Caco-2 (cell line): ENCODE results near the gene CLEC3B. TPM values are rescaled to one million over a fixed set of nuclear protein-coding genes. Genes with fewer than 3 reads are reported as not detected.

Experiments used
- BruUV-seq: library from RNA; stranded (reverse); fragments of 400-500 nt; replicated peaks from 2 replicates; lab custom pipeline; 2021; lab: Mats Ljungman, UMichigan
- CTCF ChIA-PET: fragments of 300-600 bp; sonication (Branson Sonifier 250); formaldehyde crosslinking; loops from one replicate; lab custom pipeline; 2022; ENCODE audit warnings: antibody characterized with exemption; lab: Charles Lee
- POLR2A ChIA-PET: fragments of 300-600 bp; sonication (Branson Sonifier 250); formaldehyde crosslinking; loops from one replicate; lab custom pipeline; 2022; ENCODE audit warnings: antibody characterized with exemption; lab: Charles Lee
- DNase-seq, 2 experiments: peaks; one replicate each; pipeline versions ENCODE4 v3.0.0 to v3.0.0-alpha.2; 2020 to 2022
- H3K27me3 ChIP-seq: replicated peaks from 2 replicates; pipeline ENCODE4 v1.6.0; 2011; ENCODE audit warnings: low read length; ENCODE audit not compliant: control insufficient read depth, insufficient read depth
- H3K36me3 ChIP-seq: 2 replicates; pipeline ENCODE4 v1.5.1; 2011; ENCODE audit warnings: low read length; ENCODE audit not compliant: control insufficient read depth, insufficient read depth
- H3K4me1 ChIP-seq: fragments of 250-450 bp; sonication (Bioruptor Pico); 2 replicates; pipeline ENCODE4 v1.5.1; 2020; ENCODE audit warnings: mild to moderate bottlenecking
- H3K4me3 ChIP-seq: 2 replicates; pipeline ENCODE4 v1.5.1; 2011; ENCODE audit warnings: low read depth, mild to moderate bottlenecking, control low read depth, low read length
- H3K9me3 ChIP-seq: fragments of 250-450 bp; sonication (Bioruptor Pico); 2 replicates; pipeline ENCODE4 v1.5.1; 2020; ENCODE audit warnings: mild to moderate bottlenecking, moderate library complexity
- H3K27ac Mint-ChIP-seq: one replicate; pipeline ENCODE4 v1.8.0; 2022; ENCODE audit warnings: mixed read lengths; ENCODE audit not compliant: unreplicated experiment
- H3K27me3 Mint-ChIP-seq: one replicate; pipeline ENCODE4 v1.8.0; 2022; ENCODE audit warnings: mixed read lengths; ENCODE audit not compliant: insufficient read depth, unreplicated experiment
- H3K36me3 Mint-ChIP-seq: one replicate; pipeline ENCODE4 v1.8.0; 2022; ENCODE audit warnings: mild to moderate bottlenecking, mixed read lengths; ENCODE audit not compliant: insufficient read depth, unreplicated experiment
- H3K4me1 Mint-ChIP-seq: one replicate; pipeline ENCODE4 v1.8.0; 2022; ENCODE audit warnings: low read depth, mixed read lengths; ENCODE audit not compliant: unreplicated experiment
- H3K4me3 Mint-ChIP-seq: one replicate; pipeline ENCODE4 v1.8.0; 2022; ENCODE audit warnings: mild to moderate bottlenecking, moderate library complexity, mixed read lengths; ENCODE audit not compliant: unreplicated experiment
- H3K9me3 Mint-ChIP-seq: one replicate; pipeline ENCODE4 v1.8.0; 2022; ENCODE audit warnings: mixed read lengths; ENCODE audit not compliant: unreplicated experiment
- intact Hi-C: fragments of 100-400 bp; cut with micrococcal nuclease; formaldehyde crosslinking; loops from one replicate; pipeline ENCODE4 v1.10.0; 2022; ENCODE audit not compliant: unreplicated experiment
- total RNA-seq: library from RNA; stranded (reverse); gene quantifications from 2 replicates; pipeline ENCODE4 v1.2.3, GENCODE V29; 2022
- TF ChIP-seq, protein P1 (sequence below), 2 experiments: fragments of 200-600 bp in 1 of 2; IDR thresholded peaks; 1 replicate in 1 of 2; 2 replicates in 1 of 2; pipeline versions ENCODE4 v1.5.1 to v1.8.0; 2011 to 2022; ENCODE audit warnings: antibody characterized with exemption in 1 of 2, control low read depth in 1 of 2, inconsistent platforms in 1 of 2, low read depth in 1 of 2, low read length in 1 of 2, mild to moderate bottlenecking in 1 of 2, moderate library complexity in 1 of 2; ENCODE audit not compliant: insufficient read depth in 1 of 2, severe bottlenecking in 1 of 2, unreplicated experiment in 1 of 2

Gene CLEC3B
- total RNA-seq, 1 experiment from 2014 or later, result 1.1 TPM

GRCh38 chr3:45042162-45042561 lies 16.1 kb downstream of the CLEC3B start:
- Mint-ChIP-seq H3K4me1 (peaks cover 6% of the 10 kb centered on the region), H3K9me3 (no peaks in the 10 kb centered on the region), H3K27me3 (peaks cover 4% of the 10 kb centered on the region), H3K4me3 (no peak overlapping the region), H3K27ac (no peak overlapping the region), H3K36me3 (no peaks in the 10 kb centered on the region)
- Histone ChIP-seq H3K4me1 (no peaks in the 10 kb centered on the region), H3K27me3 (no peaks in the 10 kb centered on the region), H3K36me3 (no peaks in the 10 kb centered on the region), H3K4me3 (no peak overlapping the region), H3K9me3 (no peaks in the 10 kb centered on the region)
- TF ChIP-seq, protein P1, sequence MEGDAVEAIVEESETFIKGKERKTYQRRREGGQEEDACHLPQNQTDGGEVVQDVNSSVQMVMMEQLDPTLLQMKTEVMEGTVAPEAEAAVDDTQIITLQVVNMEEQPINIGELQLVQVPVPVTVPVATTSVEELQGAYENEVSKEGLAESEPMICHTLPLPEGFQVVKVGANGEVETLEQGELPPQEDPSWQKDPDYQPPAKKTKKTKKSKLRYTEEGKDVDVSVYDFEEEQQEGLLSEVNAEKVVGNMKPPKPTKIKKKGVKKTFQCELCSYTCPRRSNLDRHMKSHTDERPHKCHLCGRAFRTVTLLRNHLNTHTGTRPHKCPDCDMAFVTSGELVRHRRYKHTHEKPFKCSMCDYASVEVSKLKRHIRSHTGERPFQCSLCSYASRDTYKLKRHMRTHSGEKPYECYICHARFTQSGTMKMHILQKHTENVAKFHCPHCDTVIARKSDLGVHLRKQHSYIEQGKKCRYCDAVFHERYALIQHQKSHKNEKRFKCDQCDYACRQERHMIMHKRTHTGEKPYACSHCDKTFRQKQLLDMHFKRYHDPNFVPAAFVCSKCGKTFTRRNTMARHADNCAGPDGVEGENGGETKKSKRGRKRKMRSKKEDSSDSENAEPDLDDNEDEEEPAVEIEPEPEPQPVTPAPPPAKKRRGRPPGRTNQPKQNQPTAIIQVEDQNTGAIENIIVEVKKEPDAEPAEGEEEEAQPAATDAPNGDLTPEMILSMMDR (IDR thresholded peaks at IDR 0.05; ENCODE audit: insufficient read depth in 1 of 2, low read depth in 1 of 2, low read length in 1 of 2, severe bottlenecking in 1 of 2, unreplicated experiment in 1 of 2), result no peak
- DNase-seq, result no peak
- POLR2A ChIA-PET, result interaction anchor here (1.1 kb wide), 1 partner anchor 168 kb away, joined by 4 read pairs; no protein-coding TSS in a partner anchor
- no TSS peak for BruUV-seq
- CTCF ChIA-PET, result interaction anchor here (1.0 to 3.8 kb wide), 4 partner anchors 13 to 252 kb away, joined by 3 to 66 read pairs (median 5); no protein-coding TSS in a partner anchor
- intact Hi-C loops, result loop anchor here (2.0 kb wide), 1 partner anchor 457 kb away; no protein-coding TSS in a partner anchor

DNA sequence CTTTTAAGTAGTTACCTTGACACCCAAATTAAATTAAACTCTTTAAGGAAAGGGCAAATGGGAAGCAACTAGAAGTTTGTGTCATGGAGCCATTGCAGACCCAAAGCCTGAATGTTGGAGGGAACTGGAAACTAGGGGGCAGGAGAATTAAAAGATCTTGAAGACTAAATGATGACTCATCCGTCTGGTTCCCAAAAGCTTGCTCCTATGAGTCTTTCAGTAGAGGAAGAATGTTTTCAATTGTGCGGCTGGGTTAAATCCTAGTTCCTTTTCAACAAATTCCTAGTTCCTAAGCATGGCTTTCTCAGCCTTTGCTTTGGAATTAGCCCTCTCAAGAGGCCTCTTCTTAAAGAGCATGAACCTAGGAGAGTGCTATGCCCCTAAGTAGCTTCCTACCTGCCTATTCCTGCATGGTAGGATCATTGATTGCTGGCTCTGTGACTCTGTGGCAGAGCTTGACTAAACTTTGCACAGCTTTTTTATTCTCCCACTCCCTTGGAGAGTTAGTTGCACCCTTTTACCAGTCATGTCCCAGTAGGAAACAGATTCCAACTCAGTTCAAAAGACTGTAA lies 17.7 kb downstream of the CLEC3B start:
- Mint-ChIP-seq H3K4me3 (no peak overlapping the region), H3K27me3 (peaks cover 4% of the 10 kb centered on the region), H3K27ac (no peak overlapping the region), H3K9me3 (no peaks in the 10 kb centered on the region), H3K36me3 (no peaks in the 10 kb centered on the region), H3K4me1 (peaks cover 6% of the 10 kb centered on the region)
- H3K9me3 ChIP-seq, result no peaks in the 10 kb centered on the region
- DNase-seq, result no peak
- intact Hi-C loops, result loop anchor here (2.0 kb wide), 1 partner anchor 455 kb away; no protein-coding TSS in a partner anchor
- TF ChIP-seq, protein P1 (IDR thresholded peaks at IDR 0.05; ENCODE audit: insufficient read depth in 1 of 2, low read depth in 1 of 2, low read length in 1 of 2, severe bottlenecking in 1 of 2, unreplicated experiment in 1 of 2), result no peak
- ChIA-PET POLR2A (no interaction called here), CTCF (interaction anchor here (0.7 to 3.8 kb wide), 2 partner anchors 166 to 330 kb away, joined by 4 to 66 read pairs; no protein-coding TSS in a partner anchor)
- BruUV-seq, result no TSS peak
- no peaks in the 10 kb centered on the region for H3K27me3 ChIP-seq
- no peaks in the 10 kb centered on the region for H3K36me3 ChIP-seq
- no peaks in the 10 kb centered on the region for H3K4me1 ChIP-seq
- no peak overlapping the region for H3K4me3 ChIP-seq

DNA sequence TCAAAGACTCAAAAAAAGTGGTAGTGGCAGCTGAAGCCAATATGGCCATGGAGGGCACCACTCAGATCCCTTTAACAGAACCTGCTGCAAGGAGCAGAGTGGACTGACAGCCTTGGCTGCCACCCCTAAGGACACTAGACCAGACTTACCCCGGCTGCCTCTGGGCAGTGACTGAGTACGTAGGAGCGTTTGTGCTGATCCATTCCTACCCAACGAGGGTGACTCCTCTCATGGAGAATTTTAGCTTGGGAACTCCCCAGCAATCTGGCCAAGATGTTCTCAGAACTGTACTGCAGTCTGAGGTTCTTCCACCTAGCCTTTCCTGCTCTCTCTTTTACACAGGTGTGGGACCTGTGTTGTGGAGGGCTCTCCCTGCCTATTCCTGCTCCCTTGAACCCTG lies 22.1 kb downstream of the CLEC3B start:
- CTCF ChIA-PET, result interaction anchor here (0.6 kb wide), 1 partner anchor 135 kb away, joined by 3 read pairs; no protein-coding TSS in a partner anchor
- Mint-ChIP-seq H3K27me3 (peaks cover 11% of the 10 kb centered on the region), H3K4me1 (peaks cover 6% of the 10 kb centered on the region), H3K27ac (no peak overlapping the region), H3K4me3 (no peak overlapping the region), H3K9me3 (no peaks in the 10 kb centered on the region), H3K36me3 (no peaks in the 10 kb centered on the region)
- BruUV-seq, result no TSS peak
- TF ChIP-seq, protein P1 (IDR thresholded peaks at IDR 0.05; ENCODE audit: insufficient read depth in 1 of 2, low read depth in 1 of 2, low read length in 1 of 2, severe bottlenecking in 1 of 2, unreplicated experiment in 1 of 2), result no peak
- no peak for DNase-seq
- intact Hi-C loops, result no loop called here
- H3K4me1 ChIP-seq, result no peaks in the 10 kb centered on the region
- H3K9me3 ChIP-seq, result no peaks in the 10 kb centered on the region
- no peak overlapping the region for H3K4me3 ChIP-seq
- no peaks in the 10 kb centered on the region for H3K36me3 ChIP-seq
- POLR2A ChIA-PET, result no interaction called here
- no peaks in the 10 kb centered on the region for H3K27me3 ChIP-seq
